ENCODE measurements around the gene GFI1.
A peak's percentile ranks its signal among the peaks of the same experiment; 100 is the strongest.
"Not testable (repeated sequence)": the region's sequence is repeated elsewhere in the genome, so short reads cannot be mapped to it uniquely, and the experiment has no call there.

The GFI1 gene

DNA sequence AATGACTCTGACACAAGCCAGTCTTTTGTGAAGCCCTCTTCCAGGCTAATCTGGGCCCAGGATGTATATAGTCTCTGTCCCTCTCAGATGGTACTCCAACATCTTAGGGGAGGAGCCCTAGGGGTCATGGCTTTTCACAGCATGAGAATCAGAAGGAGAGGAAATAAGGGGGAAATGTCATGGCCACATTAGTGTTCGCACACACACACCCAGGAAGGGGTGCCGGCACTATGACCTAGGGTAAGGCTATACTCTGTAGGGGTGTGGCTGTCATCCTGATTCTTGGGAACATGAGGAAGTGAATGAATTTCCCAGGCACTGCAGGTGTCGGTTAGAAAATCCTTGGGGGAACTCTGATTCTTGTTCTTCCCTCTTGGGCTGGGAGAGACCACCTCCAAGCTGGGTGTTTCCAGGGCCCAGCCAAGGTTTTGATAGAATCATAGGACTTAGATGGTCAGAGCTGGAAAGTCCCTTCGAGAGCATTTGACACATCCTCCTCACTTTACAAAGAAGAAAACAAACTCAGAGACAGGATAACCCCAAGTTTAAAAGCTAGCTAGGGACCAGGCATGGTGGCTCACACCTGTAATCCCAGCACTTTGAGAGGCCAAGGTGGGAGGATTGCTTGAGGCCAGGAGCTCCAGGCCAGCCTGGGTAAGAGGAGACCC lies 22.0 kb downstream of the GFI1 start:
- Mint-ChIP-seq H3K4me3 (no peak overlapping the region), H3K4me1 (ENCODE audit: low read depth) (peaks cover 72% of the 10 kb centered on the region), H3K27me3 (no peaks in the 10 kb centered on the region), H3K27ac (peak overlapping the region; percentile 58), H3K9me3 (no peaks in the 10 kb centered on the region), H3K36me3 (ENCODE audit: low read depth) (peaks cover 37% of the 10 kb centered on the region)
- no peak for DNase-seq

DNA sequence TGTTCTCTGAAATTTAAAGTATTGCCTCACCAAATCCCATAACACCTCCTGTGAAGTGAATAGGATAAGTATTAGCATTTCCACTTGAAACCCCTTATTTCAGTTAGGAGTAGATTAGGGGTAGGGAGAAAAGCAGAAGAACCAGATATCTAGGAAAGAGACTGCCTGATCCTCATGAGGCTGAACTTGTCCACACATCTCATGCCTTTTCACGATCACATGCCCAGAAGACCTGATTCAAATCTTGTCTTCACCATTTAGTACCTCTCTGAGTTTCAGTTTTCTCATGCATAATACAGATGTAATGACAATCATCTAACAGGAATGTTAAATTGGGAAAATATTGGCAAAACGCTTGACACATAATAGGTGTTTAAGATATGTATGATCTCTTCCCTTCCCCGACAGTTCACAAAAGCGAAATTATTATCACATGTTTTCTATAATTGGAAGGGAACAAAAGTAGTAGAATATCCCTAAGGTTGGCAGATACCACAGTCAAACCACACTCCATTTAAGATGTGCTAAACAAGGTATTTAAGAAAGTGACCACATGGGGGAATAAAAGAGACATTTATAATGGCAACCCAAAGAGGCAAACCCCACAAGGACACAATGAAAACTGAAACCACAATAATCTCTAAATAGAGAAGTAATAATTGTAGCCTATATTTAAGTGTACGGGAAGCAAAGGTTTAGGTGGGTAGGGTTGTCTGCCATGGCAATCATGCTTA lies 25.2 kb downstream of the GFI1 start:
- H3K27ac Mint-ChIP-seq: no peak overlapping the region
- H3K9me3 Mint-ChIP-seq: no peaks in the 10 kb centered on the region
- no peaks in the 10 kb centered on the region for H3K27me3 Mint-ChIP-seq
- no peak for DNase-seq
- H3K4me1 Mint-ChIP-seq (ENCODE audit: low read depth): peaks cover 60% of the 10 kb centered on the region
- peaks cover 13% of the 10 kb centered on the region for H3K36me3 Mint-ChIP-seq (ENCODE audit: low read depth)
- H3K4me3 Mint-ChIP-seq: no peak overlapping the region

GRCh38 chr1:92459871-92460320 lies 26.8 kb downstream of the GFI1 start:
- Mint-ChIP-seq H3K4me3 (no peak overlapping the region), H3K36me3 (ENCODE audit: low read depth) (peaks cover 2% of the 10 kb centered on the region), H3K27ac (no peak overlapping the region), H3K9me3 (no peaks in the 10 kb centered on the region), H3K4me1 (ENCODE audit: low read depth) (peaks cover 46% of the 10 kb centered on the region), H3K27me3 (no peaks in the 10 kb centered on the region)
- DNase-seq: no peak

DNA sequence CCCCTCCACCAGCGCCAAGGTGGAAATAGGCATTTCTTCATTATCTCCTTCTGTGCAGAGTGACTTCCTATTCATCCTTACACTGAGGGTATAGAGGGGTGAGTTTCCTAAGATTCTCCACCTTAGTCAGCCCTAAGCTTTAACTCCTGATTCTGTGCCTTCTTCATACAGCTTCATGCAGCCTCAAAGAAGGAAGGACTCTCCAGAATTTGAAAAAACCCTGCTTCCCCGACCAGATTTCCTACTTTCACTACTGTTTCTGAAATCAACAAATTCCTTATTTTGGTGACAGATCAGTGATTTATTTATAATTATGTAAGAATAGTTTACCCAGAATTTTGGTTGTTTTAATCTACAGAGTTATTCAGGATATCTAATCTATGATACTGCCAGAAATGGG lies 28.6 kb downstream of the GFI1 start:
- Mint-ChIP-seq H3K4me1 (ENCODE audit: low read depth) (peaks cover 31% of the 10 kb centered on the region), H3K27me3 (no peaks in the 10 kb centered on the region), H3K4me3 (no peak overlapping the region), H3K27ac (no peak overlapping the region), H3K9me3 (no peaks in the 10 kb centered on the region), H3K36me3 (ENCODE audit: low read depth) (no peaks in the 10 kb centered on the region)
- DNase-seq: no peak

DNA sequence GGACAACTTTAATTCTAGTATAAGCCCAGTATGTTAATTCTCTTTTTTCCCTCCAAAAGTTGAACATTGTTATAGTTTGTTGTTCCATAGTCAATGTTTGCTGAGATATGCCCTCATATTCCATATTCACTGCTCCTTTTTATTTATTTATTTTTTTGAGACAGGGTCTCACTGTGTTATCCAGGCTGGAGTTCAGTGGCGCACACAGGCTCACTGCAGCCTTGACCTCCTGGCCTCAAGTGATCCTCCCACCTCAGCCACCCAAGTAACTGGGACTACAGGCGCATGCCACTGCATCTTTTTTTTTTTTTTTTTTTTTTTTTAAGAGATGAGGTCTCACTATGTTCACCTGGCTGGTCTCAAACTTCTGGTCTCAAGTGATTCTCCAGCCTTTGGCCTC lies 38.7 kb downstream of the GFI1 start:
- Mint-ChIP-seq H3K36me3 (ENCODE audit: low read depth) (no peaks in the 10 kb centered on the region), H3K9me3 (no peaks in the 10 kb centered on the region), H3K4me1 (ENCODE audit: low read depth) (peaks cover 14% of the 10 kb centered on the region), H3K27me3 (no peaks in the 10 kb centered on the region), H3K27ac (no peak overlapping the region), H3K4me3 (no peak overlapping the region)
- DNase-seq: no peak

GRCh38 chr1:92447033-92447681 lies 39.6 kb downstream of the GFI1 start:
- H3K27me3 Mint-ChIP-seq: no peaks in the 10 kb centered on the region
- DNase-seq: no peak
- peaks cover 14% of the 10 kb centered on the region for H3K4me1 Mint-ChIP-seq (ENCODE audit: low read depth)
- H3K36me3 Mint-ChIP-seq (ENCODE audit: low read depth): no peaks in the 10 kb centered on the region
- no peak overlapping the region for H3K4me3 Mint-ChIP-seq
- H3K27ac Mint-ChIP-seq: no peak overlapping the region
- no peaks in the 10 kb centered on the region for H3K9me3 Mint-ChIP-seq

- no peaks in the 10 kb centered on the region for H3K36me3 Mint-ChIP-seq (ENCODE audit: low read depth)
- H3K27ac Mint-ChIP-seq: no peak overlapping the region
- peaks cover 14% of the 10 kb centered on the region for H3K4me1 Mint-ChIP-seq (ENCODE audit: low read depth)
- H3K9me3 Mint-ChIP-seq: no peaks in the 10 kb centered on the region
- H3K4me3 Mint-ChIP-seq: no peak overlapping the region
- no peak for DNase-seq
- H3K27me3 Mint-ChIP-seq: no peaks in the 10 kb centered on the region
Observed at GRCh38 chr1:92446546-92446945, 40.2 kb downstream of the GFI1 start.

- Mint-ChIP-seq H3K27ac (no peak overlapping the region), H3K27me3 (no peaks in the 10 kb centered on the region), H3K4me3 (no peak overlapping the region), H3K4me1 (ENCODE audit: low read depth) (peaks cover 14% of the 10 kb centered on the region), H3K9me3 (no peaks in the 10 kb centered on the region), H3K36me3 (ENCODE audit: low read depth) (no peaks in the 10 kb centered on the region)
- DNase-seq: no peak
Observed at GRCh38 chr1:92445865-92446264, 40.9 kb downstream of the GFI1 start.

DNA sequence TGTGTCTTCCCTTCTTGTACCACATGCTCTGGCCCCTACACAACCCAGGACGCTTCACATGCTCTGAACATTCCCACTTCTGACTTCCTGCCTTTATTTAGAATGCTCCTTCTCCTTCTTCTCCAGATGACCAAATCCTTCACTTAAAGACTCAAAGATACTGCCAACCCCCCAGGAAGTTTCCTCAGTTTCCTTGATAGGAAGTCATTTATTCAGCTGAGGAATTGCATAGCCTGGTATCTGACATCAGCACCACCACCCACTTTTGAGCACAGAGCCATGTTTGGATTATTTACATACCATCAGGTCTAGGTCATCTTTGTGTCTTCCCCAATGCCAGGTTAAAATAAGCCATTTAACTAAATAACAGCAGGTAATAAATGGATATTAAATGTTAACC lies 42.4 kb downstream of the GFI1 start:
- no peak overlapping the region for H3K27ac Mint-ChIP-seq
- no peaks in the 10 kb centered on the region for H3K9me3 Mint-ChIP-seq
- DNase-seq: no peak
- no peaks in the 10 kb centered on the region for H3K36me3 Mint-ChIP-seq (ENCODE audit: low read depth)
- peaks cover 16% of the 10 kb centered on the region for H3K4me1 Mint-ChIP-seq (ENCODE audit: low read depth)
- H3K4me3 Mint-ChIP-seq: no peak overlapping the region
- no peaks in the 10 kb centered on the region for H3K27me3 Mint-ChIP-seq

DNA sequence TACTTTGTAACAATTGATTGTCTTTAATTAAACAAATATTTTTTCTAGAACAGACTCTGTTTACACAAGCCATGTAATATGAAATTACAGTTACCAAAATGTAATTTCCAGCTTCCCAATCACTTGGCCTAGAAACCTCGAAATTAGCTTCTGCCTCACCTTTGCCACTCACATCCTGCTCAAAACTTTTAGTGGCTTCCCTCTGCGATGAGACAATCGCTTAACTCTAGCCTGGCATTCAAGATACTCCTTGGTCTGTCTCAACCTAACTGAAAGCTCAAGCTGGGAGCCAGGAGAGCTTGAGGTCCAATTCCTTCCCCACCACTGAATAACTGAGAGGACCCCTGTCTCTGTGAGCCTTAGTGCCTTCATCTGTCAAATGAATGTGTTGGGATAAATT lies 42.8 kb downstream of the GFI1 start:
- H3K27me3 Mint-ChIP-seq: no peaks in the 10 kb centered on the region
- no peak for DNase-seq
- no peaks in the 10 kb centered on the region for H3K36me3 Mint-ChIP-seq (ENCODE audit: low read depth)
- no peaks in the 10 kb centered on the region for H3K9me3 Mint-ChIP-seq
- H3K4me1 Mint-ChIP-seq (ENCODE audit: low read depth): peaks cover 21% of the 10 kb centered on the region
- no peak overlapping the region for H3K4me3 Mint-ChIP-seq
- no peak overlapping the region for H3K27ac Mint-ChIP-seq

GRCh38 chr1:92442351-92442750 lies 44.4 kb downstream of the GFI1 start:
- no peaks in the 10 kb centered on the region for H3K27me3 Mint-ChIP-seq
- H3K36me3 Mint-ChIP-seq (ENCODE audit: low read depth): no peaks in the 10 kb centered on the region
- H3K4me3 Mint-ChIP-seq: no peak overlapping the region
- H3K4me1 Mint-ChIP-seq (ENCODE audit: low read depth): peaks cover 18% of the 10 kb centered on the region
- H3K27ac Mint-ChIP-seq: no peak overlapping the region
- no peak for DNase-seq
- H3K9me3 Mint-ChIP-seq: no peaks in the 10 kb centered on the region

GRCh38 chr1:92441697-92442342 lies 44.9 kb downstream of the GFI1 start:
- no peaks in the 10 kb centered on the region for H3K36me3 Mint-ChIP-seq (ENCODE audit: low read depth)

DNA sequence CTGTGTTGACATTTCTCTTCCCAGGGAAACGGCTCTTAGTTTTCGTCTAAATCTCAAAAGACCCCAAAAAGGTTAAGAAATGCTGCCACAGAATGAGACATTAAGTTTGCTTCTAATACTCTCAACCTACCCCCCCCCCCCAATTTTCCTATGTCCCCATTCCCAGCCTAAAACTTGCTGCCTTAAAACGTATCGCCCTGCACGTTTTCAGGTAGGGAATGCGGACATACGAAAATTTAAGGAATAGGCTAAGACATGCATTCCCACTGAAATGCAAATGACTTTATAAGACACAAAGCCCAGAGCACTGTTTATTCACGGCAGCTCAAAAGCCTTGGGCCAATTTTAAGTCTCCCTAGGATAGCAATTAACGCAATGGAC lies 45.4 kb downstream of the GFI1 start:
- H3K27ac Mint-ChIP-seq: no peak overlapping the region
- H3K4me1 Mint-ChIP-seq (ENCODE audit: low read depth): peaks cover 12% of the 10 kb centered on the region
- H3K36me3 Mint-ChIP-seq (ENCODE audit: low read depth): no peaks in the 10 kb centered on the region
- no peak overlapping the region for H3K4me3 Mint-ChIP-seq
- DNase-seq: no peak
- H3K9me3 Mint-ChIP-seq: no peaks in the 10 kb centered on the region
- H3K27me3 Mint-ChIP-seq: no peaks in the 10 kb centered on the region

More at GRCh38 chr1:92441697-92442342, 44.9 kb downstream of the GFI1 start:
- no peak overlapping the region for H3K4me3 Mint-ChIP-seq
- H3K9me3 Mint-ChIP-seq: no peaks in the 10 kb centered on the region
- no peak overlapping the region for H3K27ac Mint-ChIP-seq
- peaks cover 16% of the 10 kb centered on the region for H3K4me1 Mint-ChIP-seq (ENCODE audit: low read depth)
- DNase-seq: no peak
- H3K27me3 Mint-ChIP-seq: no peaks in the 10 kb centered on the region

DNA sequence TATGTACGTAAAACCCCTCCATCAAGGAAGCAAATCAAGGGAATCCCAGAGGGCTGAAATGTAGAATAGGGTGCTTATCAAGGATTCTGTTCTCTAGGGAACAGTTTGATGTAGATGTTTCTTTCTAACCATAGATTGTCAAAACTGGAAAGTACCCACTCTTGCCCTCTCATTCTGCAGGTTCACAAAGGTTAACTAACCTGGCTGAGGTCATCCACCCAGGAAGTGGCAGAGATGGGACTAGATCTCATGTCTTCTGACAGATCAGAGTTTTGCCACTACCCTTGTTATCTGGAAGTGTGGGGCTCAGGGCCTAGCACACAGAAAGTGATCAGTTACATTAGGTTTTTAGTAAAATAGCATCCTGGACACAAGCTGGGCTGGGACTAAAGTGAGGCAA lies 47.4 kb downstream of the GFI1 start:
- Mint-ChIP-seq H3K4me3 (no peak overlapping the region), H3K4me1 (ENCODE audit: low read depth) (peaks cover 12% of the 10 kb centered on the region), H3K9me3 (no peaks in the 10 kb centered on the region), H3K36me3 (ENCODE audit: low read depth) (no peaks in the 10 kb centered on the region), H3K27ac (no peak overlapping the region), H3K27me3 (no peaks in the 10 kb centered on the region)
- no peak for DNase-seq

DNA sequence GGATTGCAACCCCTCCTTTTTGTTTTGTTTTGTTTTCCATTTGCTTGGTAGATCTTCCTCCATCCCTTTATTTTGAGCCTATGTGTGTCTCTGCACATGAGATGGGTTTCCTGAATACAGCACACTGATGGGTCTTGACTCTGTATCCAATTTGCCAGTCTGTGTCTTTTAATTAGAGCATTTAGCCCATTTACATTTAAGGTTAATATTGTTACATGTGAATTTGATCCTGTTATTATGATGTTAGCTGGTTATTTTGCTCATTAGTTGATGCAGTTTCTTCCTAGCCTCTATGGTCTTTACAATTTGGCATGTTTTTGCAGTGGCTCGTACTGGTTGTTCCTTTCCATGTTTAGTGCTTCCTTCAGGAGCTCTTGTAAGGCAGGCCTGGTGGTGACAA lies 52.2 kb downstream of the GFI1 start:
- not testable (repeated sequence) for H3K9me3 Mint-ChIP-seq; H3K27me3 Mint-ChIP-seq; H3K27ac Mint-ChIP-seq; H3K4me1 Mint-ChIP-seq (ENCODE audit: low read depth); H3K36me3 Mint-ChIP-seq (ENCODE audit: low read depth); H3K4me3 Mint-ChIP-seq; DNase-seq

Measured in activated T-cell treated with anti-CD3 and anti-CD28 coated beads, Interleukin-2, amount 50 U/mL, for 24 hours (primary cell).